T-helper 1 cell (primary cell): ENCODE results near the gene ARL4D.
"Not testable (repeated sequence)": the region's sequence is repeated elsewhere in the genome, so short reads cannot be mapped to it uniquely, and the experiment has no call there.

ENCODE experiments used
- DNase-seq, 5 donors: peaks; one replicate each; pipeline ENCODE4 v3.0.0-alpha.2; 2012 to 2020

Gene ARL4D

GRCh38 chr17:43371227-43371821 lies 27.5 kb upstream of the ARL4D start:
- no peak for DNase-seq

- no peak for DNase-seq
These were observed 26.4 kb upstream of the ARL4D start for GRCh38 chr17:43372273-43372911.

GRCh38 chr17:43373356-43373755 lies 25.4 kb upstream of the ARL4D start:
- DNase-seq, result no peak

- not testable (repeated sequence) for DNase-seq
These were observed 22.9 kb upstream of the ARL4D start for GRCh38 chr17:43375915-43376314.

- DNase-seq, result no peak
These were observed 21.6 kb upstream of the ARL4D start for GRCh38 chr17:43377056-43377810.

- no peak for DNase-seq
These were observed 20.0 kb upstream of the ARL4D start for GRCh38 chr17:43378766-43379165.

GRCh38 chr17:43380307-43380706 lies 18.5 kb upstream of the ARL4D start:
- no peak for DNase-seq

GRCh38 chr17:43381204-43381603 lies 17.6 kb upstream of the ARL4D start:
- DNase-seq, result no peak

GRCh38 chr17:43381621-43382020 lies 17.2 kb upstream of the ARL4D start:
- DNase-seq, result no peak

GRCh38 chr17:43382776-43383175 lies 16.0 kb upstream of the ARL4D start:
- no peak for DNase-seq

- no peak for DNase-seq
These were observed 15.4 kb upstream of the ARL4D start for GRCh38 chr17:43383372-43383771.

GRCh38 chr17:43383826-43384475 lies 14.8 kb upstream of the ARL4D start:
- DNase-seq, result no peak

- DNase-seq, result no peak
These were observed 14.3 kb upstream of the ARL4D start for GRCh38 chr17:43384476-43384862.

- no peak for DNase-seq
These were observed 13.6 kb upstream of the ARL4D start for GRCh38 chr17:43385046-43385831.

- peak; percentile 80 to 94 (median 88) for DNase-seq
These were observed 10.3 kb upstream of the ARL4D start for GRCh38 chr17:43388359-43389045.

- DNase-seq, result peak; percentile 64 to 90 (median 80)
These were observed 9.5 kb upstream of the ARL4D start for GRCh38 chr17:43389046-43389947.

- no peak for DNase-seq
These were observed 6.4 kb upstream of the ARL4D start for GRCh38 chr17:43392397-43392796.

GRCh38 chr17:43393944-43394482 lies 4.8 kb upstream of the ARL4D start:
- DNase-seq, result peak; percentile 69 to 92 (median 82)

GRCh38 chr17:43394696-43395095 lies 4.1 kb upstream of the ARL4D start:
- not testable (repeated sequence) for DNase-seq

GRCh38 chr17:43395165-43395564 lies 3.6 kb upstream of the ARL4D start:
- DNase-seq, result no peak
